Central memory CD8-positive, alpha-beta T cell (primary cell): Measurements from ENCODE around the gene CNBD2.
"Not testable (repeated sequence)": the region's sequence is repeated elsewhere in the genome, so short reads cannot be mapped to it uniquely, and the experiment has no call there.

Source experiments
- ATAC-seq: fragments of 150-1000 bp; cut with Tn5 transposase; replicated peaks from 2 replicates; pipeline ENCODE4 v1.10.0; 2022; ENCODE audit warnings: mild to moderate bottlenecking, moderate FRiP score, moderate number of reproducible peaks; ENCODE audit not compliant: poor library complexity, severe bottlenecking; ENCODE audit errors: extremely low read depth
- DNase-seq, 2 donors: peaks; one replicate each; pipeline ENCODE4 v3.0.0; 2021; ENCODE audit warnings: low spot score in 2 of 2
- H3K27ac Mint-ChIP-seq: one replicate; pipeline ENCODE4 v1.8.0; 2022; ENCODE audit warnings: low read depth, mild to moderate bottlenecking, moderate library complexity, mixed read lengths
- H3K27me3 Mint-ChIP-seq: one replicate; pipeline ENCODE4 v1.8.0; 2022; ENCODE audit warnings: mixed read lengths
- H3K36me3 Mint-ChIP-seq: one replicate; pipeline ENCODE4 v1.8.0; 2022; ENCODE audit warnings: mild to moderate bottlenecking, moderate library complexity, mixed read lengths; ENCODE audit not compliant: insufficient read depth
- H3K4me1 Mint-ChIP-seq: one replicate; pipeline ENCODE4 v1.8.0; 2022; ENCODE audit warnings: mixed read lengths
- H3K4me3 Mint-ChIP-seq: one replicate; pipeline ENCODE4 v1.8.0; 2022; ENCODE audit warnings: mild to moderate bottlenecking, moderate library complexity, mixed read lengths
- H3K9me3 Mint-ChIP-seq: one replicate; pipeline ENCODE4 v1.8.0; 2022; ENCODE audit warnings: mixed read lengths

The CNBD2 gene

DNA sequence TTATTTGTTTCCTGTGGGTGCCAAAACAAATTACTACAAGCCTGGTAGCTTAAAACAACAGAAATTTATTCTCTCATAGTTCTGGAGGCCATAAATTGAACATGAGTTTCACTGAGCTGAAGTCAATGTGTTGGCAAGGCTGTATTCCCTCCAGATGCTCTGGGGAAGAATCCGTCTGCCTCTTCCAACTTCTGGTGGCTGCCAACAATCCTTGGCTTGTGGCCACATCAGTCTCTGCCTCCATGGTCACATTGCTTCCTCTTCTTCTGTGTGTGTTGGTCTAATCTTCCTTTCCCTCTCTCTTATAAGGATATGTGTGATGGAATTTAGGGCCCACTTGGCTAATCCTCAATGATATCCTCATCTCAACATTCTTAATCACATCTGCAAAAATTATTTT is 93.4 kb downstream of the CNBD2 start:
- Mint-ChIP-seq H3K27ac (no peak overlapping the region), H3K27me3 (no peaks in the 10 kb centered on the region), H3K4me1 (no peaks in the 10 kb centered on the region), H3K9me3 (no peaks in the 10 kb centered on the region), H3K36me3 (peaks cover 6% of the 10 kb centered on the region), H3K4me3 (no peak overlapping the region)
- ATAC-seq (no peak), DNase-seq (no peak)

DNA sequence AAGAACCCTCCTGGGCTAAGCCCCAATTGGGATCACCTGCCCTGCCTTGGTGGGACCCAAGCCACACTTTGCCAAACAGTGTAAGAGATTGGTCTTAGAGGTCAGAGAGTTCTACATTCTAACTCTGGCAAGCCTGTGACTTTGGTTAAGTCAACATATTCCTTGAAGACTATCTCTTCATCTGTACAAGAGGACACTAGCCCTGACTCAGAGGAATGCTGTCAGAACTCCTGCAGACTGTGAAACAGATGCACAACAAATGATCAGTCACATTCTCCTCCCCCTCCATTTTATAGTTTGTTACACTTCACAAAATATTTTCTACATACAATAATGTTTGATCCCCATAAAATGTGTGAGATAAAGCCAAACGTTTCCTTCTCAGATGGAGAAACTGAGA is 94.4 kb downstream of the CNBD2 start:
- Mint-ChIP-seq H3K4me3 (no peak overlapping the region), H3K27ac (no peak overlapping the region), H3K27me3 (no peaks in the 10 kb centered on the region), H3K9me3 (no peaks in the 10 kb centered on the region), H3K4me1 (no peaks in the 10 kb centered on the region), H3K36me3 (peaks cover 6% of the 10 kb centered on the region)
- DNase-seq = no peak
- no peak for ATAC-seq

DNA sequence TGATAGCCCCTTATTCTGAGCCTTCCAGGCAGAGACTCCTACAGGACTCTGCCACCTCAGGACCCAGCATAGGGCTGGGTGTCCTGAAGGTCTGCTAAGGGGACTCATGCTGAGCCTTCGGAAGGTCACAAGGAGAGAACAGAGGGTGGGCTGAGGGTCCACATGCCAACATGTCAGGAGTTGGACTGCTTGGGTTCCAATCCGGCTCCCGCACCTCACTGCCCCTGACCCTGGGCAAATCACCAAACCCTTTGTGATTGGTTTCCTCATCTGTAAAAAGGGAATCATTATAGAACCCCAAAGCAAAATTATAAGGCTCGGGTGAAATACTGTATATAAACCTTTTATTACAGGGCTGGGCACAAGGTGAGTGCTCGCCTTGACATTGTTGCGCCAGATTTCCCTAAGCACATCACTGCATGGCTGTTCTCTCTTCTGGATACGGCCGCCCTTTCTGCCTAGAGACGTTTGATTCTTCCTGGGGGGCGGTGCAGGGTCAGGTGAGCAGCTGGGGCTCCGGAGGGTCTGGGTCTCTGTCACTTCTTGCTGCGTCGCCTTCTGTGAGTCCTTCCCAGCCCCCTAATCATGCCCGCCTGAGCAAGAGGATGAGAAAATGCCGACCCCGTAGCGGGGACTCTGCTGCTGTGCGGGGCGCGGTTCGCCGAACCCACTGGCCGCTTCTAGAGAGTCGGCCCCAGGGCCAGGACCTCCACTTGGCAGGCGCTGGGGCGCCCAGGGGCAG is 95.7 kb downstream of the CNBD2 start:
- no peak for DNase-seq

DNA sequence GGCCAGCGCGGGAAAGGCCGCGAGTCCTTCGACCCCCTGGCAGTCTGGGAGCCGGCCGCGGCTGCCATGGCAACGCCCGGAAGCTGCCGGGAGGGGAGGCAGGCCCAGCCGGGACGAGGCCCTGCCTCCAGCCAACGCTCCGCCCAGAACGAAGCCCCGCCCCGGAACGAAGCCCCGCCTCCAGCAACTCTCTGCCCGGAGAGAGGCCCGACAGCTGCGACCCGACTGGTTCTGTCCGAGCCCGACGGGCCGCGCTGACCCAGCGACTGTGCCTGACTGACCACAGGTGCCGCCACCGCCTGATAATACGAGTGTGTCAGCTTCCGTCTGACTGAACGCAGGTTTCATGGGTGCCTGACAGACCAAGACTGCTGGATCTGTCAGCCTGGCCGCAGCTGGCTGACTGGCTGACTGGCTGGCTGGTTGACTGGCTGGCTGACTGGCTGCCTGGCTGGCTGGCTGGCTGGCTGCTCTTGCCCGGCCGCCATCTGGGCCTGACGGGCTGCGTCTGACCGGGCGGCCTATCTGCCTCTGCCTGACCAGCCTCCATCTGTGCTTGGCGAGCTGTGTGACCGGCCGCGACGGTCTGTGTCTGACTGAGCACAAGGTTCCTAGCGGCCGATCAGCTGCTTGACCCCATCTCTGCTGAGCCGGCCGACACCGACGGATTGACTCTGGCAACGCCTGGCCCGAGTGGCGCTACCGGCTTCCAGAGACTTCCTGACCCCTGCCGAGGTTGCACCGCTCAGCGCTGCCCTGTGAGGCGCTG is 96.5 kb downstream of the CNBD2 start:
- Mint-ChIP-seq H3K27ac (peak overlapping the region; percentile 77), H3K9me3 (no peaks in the 10 kb centered on the region), H3K36me3 (peaks cover 6% of the 10 kb centered on the region), H3K27me3 (peaks cover 7% of the 10 kb centered on the region), H3K4me1 (no peaks in the 10 kb centered on the region), H3K4me3 (peak overlapping the region; percentile 84)
- ATAC-seq (peak; percentile 92), DNase-seq (peak; percentile 90 to 98)

More for the DNA sequence above, 95.7 kb downstream of the CNBD2 start:
- Mint-ChIP-seq H3K27ac (peak overlapping the region; percentile 77), H3K4me1 (no peaks in the 10 kb centered on the region), H3K9me3 (no peaks in the 10 kb centered on the region), H3K4me3 (peak overlapping the region; percentile 84), H3K27me3 (no peaks in the 10 kb centered on the region), H3K36me3 (peaks cover 6% of the 10 kb centered on the region)
- ATAC-seq = no peak

DNA sequence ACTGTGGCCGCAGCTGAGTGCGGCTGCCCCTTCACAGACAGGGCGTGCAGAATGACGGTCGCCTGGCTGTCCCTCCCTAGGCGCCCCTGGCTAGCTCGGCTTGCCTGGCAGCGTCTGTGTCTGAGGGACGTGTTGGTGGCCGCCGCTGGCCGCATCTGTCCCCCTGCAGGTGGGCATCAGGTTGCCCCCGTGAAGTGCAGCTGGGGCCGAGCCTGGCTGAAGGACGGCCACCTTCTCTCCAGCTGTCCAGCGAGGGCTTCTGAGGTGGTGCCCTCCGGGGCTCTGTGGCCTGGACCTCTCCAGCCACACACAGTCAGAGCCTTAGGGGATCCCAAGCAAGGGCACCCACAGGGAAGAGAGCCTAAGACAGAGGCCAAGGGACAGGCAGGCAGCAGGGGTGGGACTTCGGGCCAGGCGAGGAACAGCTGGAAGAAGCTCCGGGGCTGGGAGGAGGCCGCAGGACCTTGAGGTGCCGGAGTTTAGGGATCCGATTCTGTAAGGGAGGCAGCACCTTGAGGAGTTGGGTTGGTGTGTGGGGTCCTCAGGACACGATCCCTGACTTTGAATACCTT is 97.1 kb downstream of the CNBD2 start:
- Mint-ChIP-seq H3K36me3 (peaks cover 6% of the 10 kb centered on the region), H3K27ac (peak overlapping the region; percentile 77), H3K4me1 (no peaks in the 10 kb centered on the region), H3K27me3 (peaks cover 11% of the 10 kb centered on the region), H3K4me3 (peak overlapping the region; percentile 84), H3K9me3 (no peaks in the 10 kb centered on the region)
- DNase-seq (no peak), ATAC-seq (no peak)

DNA sequence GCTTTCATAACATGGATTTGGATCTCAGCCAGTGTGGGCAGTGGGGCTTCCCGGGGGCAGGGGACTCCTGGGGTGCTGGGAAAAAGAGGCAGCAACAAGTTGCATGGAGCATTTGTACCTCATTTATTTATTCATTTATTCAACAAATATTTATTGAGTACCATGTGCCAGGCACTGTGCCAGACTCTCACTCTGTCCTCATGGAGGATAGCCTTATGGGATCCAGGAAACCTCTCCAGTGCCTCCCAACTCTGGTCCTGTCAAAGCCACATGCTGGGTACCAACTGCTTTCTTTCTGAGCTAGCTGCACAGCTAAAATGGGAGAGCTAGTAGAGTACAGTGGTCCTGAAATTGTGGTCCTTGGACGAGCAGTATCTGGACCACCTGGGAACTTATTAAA is 98.4 kb downstream of the CNBD2 start:
- Mint-ChIP-seq H3K27me3 (peaks cover 11% of the 10 kb centered on the region), H3K4me3 (no peak overlapping the region), H3K36me3 (peaks cover 6% of the 10 kb centered on the region), H3K4me1 (no peaks in the 10 kb centered on the region), H3K9me3 (no peaks in the 10 kb centered on the region), H3K27ac (no peak overlapping the region)
- no peak for DNase-seq
- ATAC-seq = no peak

DNA sequence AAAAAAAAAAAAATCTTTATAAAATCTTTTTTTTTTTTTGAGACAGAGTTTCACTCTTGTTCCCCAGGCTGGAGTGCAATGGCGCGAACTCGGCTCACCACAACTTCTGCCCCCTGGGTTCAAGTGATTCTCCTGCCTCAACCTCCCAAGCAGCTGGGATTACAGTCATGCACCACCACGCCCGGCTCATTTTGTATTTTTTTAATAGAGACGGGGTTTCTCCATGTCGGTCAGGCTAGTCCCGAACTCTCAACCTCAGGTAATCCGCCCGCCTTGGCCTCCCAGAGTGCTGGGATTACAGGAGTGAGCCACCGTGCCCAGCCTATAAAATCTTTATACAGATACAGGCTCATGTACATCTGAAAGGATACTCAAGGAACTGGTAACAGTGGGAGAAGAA is 100.1 kb downstream of the CNBD2 start:
- ATAC-seq, H3K27ac Mint-ChIP-seq, H3K4me1 Mint-ChIP-seq, H3K9me3 Mint-ChIP-seq, H3K4me3 Mint-ChIP-seq, DNase-seq, H3K36me3 Mint-ChIP-seq: not testable (repeated sequence)
- H3K27me3 Mint-ChIP-seq = peaks cover 11% of the 10 kb centered on the region

DNA sequence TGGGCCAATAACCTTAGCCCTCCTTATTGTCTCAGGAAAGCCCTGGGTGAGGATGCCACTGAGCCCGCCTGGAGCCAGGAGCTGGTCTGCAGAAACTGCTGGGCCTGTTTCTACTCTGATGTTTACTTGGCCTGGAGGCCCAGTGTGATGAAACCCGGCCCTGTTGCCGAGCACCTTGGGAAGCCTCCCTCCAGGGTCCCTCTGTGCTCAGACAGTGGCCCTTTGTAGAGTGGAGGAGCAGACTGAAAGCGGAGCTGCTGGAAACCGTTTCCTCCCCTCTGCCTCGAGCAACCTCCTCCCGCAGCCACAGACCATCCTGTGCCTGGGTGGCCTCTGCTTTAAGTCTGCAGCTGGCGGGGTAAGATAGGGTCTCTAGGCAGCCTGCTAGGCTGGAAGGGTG is 102.1 kb downstream of the CNBD2 start:
- no peak for DNase-seq
- Mint-ChIP-seq H3K4me1 (no peaks in the 10 kb centered on the region), H3K36me3 (no peaks in the 10 kb centered on the region), H3K27me3 (peaks cover 17% of the 10 kb centered on the region), H3K27ac (no peak overlapping the region), H3K9me3 (no peaks in the 10 kb centered on the region), H3K4me3 (no peak overlapping the region)
- ATAC-seq = no peak

DNA sequence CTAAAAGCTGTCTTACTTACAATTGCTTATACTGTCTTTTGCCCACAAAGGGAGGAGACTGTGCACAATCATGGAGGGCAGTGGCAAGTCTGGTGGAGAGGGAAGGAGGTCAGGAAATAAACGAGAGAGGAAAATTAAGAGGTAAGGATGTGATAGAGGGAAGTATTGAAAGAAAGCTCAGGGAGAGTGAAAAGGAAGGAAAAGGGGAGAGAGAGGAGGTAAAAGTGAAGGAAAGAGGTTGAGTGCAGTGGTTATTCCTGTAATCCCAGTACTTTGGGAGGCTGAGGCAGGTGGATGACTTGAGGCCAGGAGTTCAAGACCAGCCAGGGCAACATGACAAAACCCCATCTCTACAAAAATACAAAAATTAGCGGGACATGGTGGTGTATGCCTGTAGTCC is 103.5 kb downstream of the CNBD2 start:
- Mint-ChIP-seq H3K27ac (no peak overlapping the region), H3K36me3 (no peaks in the 10 kb centered on the region), H3K27me3 (peaks cover 31% of the 10 kb centered on the region), H3K4me1 (no peaks in the 10 kb centered on the region), H3K9me3 (no peaks in the 10 kb centered on the region), H3K4me3 (no peak overlapping the region)
- no peak for ATAC-seq
- no peak for DNase-seq

DNA sequence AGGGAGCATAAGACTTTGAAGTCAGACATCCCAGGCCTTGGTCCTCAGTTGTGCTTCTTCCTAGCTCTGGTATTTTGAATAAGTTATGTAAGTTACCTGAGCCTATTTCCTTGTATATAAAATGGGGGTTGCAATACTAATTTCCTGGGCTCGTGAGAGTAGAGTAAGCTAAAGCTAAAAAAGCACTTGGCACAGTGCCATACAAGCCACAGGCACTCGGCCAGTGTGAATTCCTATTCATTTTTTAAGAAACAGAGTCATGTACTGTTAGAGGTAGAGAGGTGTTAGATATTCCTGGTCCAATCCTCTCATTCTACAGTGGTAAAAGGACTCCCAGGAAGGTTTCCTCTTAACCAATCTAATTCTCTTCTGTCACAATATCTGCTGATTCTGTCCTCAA is 106.6 kb downstream of the CNBD2 start:
- H3K4me3 Mint-ChIP-seq = no peak overlapping the region
- peaks cover 49% of the 10 kb centered on the region for H3K27me3 Mint-ChIP-seq
- no peaks in the 10 kb centered on the region for H3K9me3 Mint-ChIP-seq
- H3K27ac Mint-ChIP-seq = no peak overlapping the region
- ATAC-seq = no peak
- DNase-seq = no peak
- no peaks in the 10 kb centered on the region for H3K36me3 Mint-ChIP-seq
- no peaks in the 10 kb centered on the region for H3K4me1 Mint-ChIP-seq

DNA sequence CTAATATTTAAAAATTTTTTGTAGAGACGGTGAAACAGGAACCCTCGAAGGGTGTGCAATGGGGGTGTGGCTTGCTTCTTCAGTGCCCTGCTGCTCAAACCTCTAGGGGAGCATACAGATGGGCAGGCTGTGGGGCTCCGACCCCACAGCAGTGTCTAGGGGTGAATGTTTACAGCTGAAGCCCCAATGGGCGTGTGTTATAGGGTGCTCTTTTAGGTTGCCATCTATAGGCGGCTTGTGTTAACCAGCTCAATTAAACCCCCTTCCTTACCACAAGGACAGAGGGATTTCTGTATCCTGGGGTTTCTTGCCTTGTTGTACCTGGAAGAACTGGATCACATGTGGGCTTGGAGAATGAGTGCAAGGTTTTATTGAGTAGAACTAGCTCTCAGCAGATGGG is 109.4 kb downstream of the CNBD2 start:
- not testable (repeated sequence) for DNase-seq, H3K9me3 Mint-ChIP-seq, H3K4me3 Mint-ChIP-seq, ATAC-seq, H3K27ac Mint-ChIP-seq, H3K4me1 Mint-ChIP-seq, H3K36me3 Mint-ChIP-seq
- peaks cover 50% of the 10 kb centered on the region for H3K27me3 Mint-ChIP-seq

DNA sequence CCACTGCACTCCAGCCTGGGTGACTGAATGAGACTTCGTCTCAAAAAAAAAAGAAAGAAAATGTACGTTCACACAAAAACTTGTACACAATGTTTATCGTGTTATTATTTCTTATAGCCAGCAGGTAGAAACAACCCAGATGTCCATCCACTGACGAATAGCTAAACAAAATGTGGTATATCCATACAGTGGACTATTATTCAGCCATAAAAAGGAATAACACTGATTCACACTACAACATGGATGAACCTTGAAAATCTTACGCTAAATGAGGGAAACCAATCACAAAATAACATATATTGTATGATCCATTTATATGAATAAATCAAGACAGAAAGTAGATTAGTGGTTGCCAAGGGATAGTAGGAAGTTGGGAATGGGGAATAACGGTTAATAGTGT is 111.1 kb downstream of the CNBD2 start:
- Mint-ChIP-seq H3K27me3 (peaks cover 50% of the 10 kb centered on the region), H3K36me3 (no peaks in the 10 kb centered on the region), H3K9me3 (no peaks in the 10 kb centered on the region), H3K4me1 (no peaks in the 10 kb centered on the region), H3K27ac (no peak overlapping the region), H3K4me3 (no peak overlapping the region)
- ATAC-seq (no peak), DNase-seq (no peak)

DNA sequence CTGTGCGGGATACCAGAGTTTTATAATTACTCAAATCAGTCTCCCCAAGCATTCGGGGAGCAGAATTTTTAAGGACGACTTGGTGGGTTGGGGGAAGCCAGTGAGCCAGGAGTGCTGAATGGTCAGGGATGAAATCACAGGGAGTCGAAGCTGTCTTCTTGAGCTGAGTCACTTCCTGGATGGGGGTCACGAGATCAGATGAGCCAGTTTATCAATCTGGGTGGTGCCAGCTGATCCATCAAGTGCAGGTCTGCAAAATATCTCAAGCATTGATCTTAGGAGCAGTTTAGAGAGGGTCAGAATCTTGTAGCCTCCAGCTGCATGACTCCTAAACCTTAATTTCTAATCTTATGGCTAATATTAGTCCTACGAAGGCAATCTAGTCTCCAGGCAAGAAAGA is 111.6 kb downstream of the CNBD2 start:
- peaks cover 51% of the 10 kb centered on the region for H3K27me3 Mint-ChIP-seq
- H3K36me3 Mint-ChIP-seq, H3K4me1 Mint-ChIP-seq, ATAC-seq, H3K27ac Mint-ChIP-seq, DNase-seq, H3K9me3 Mint-ChIP-seq, H3K4me3 Mint-ChIP-seq: not testable (repeated sequence)
